Measurements from ENCODE around the gene SCFD1.

GRCh38 chr14:30588873-30589272 lies 33.2 kb upstream of the SCFD1 start:
- TF ChIP-seq, protein P1, sequence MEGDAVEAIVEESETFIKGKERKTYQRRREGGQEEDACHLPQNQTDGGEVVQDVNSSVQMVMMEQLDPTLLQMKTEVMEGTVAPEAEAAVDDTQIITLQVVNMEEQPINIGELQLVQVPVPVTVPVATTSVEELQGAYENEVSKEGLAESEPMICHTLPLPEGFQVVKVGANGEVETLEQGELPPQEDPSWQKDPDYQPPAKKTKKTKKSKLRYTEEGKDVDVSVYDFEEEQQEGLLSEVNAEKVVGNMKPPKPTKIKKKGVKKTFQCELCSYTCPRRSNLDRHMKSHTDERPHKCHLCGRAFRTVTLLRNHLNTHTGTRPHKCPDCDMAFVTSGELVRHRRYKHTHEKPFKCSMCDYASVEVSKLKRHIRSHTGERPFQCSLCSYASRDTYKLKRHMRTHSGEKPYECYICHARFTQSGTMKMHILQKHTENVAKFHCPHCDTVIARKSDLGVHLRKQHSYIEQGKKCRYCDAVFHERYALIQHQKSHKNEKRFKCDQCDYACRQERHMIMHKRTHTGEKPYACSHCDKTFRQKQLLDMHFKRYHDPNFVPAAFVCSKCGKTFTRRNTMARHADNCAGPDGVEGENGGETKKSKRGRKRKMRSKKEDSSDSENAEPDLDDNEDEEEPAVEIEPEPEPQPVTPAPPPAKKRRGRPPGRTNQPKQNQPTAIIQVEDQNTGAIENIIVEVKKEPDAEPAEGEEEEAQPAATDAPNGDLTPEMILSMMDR (conservative IDR thresholded peaks at IDR 0.05; ENCODE audit: low read depth, low read length) = no peak
- TF ChIP-seq EZH2 (IDR thresholded peaks at IDR 0.05; ENCODE audit: borderline replicate concordance, low read depth, low read length, poor library complexity, severe bottlenecking) = no peak
